OCI-M1 (cell line): ENCODE results near the gene DMXL1.

ENCODE experiments used
- DNase-seq: peaks from one replicate; lab custom pipeline; 2025; lab: John Stamatoyannopoulos, UW

DMXL1 gene

GRCh38 chr5:119270960-119271757 is 200.3 kb downstream of the DMXL1 start:
- no peak for DNase-seq

- DNase-seq, result no peak
These were observed 201.2 kb downstream of the DMXL1 start for GRCh38 chr5:119271758-119272730.

- peak; percentile 29 for DNase-seq
These were observed 202.5 kb downstream of the DMXL1 start for GRCh38 chr5:119273391-119273839.

- no peak for DNase-seq
These were observed 203.3 kb downstream of the DMXL1 start for GRCh38 chr5:119274030-119274766.

GRCh38 chr5:119274767-119275130 is 203.9 kb downstream of the DMXL1 start:
- DNase-seq, result no peak

GRCh38 chr5:119275146-119275545 is 204.3 kb downstream of the DMXL1 start:
- DNase-seq, result no peak

GRCh38 chr5:119275601-119276173 is 204.8 kb downstream of the DMXL1 start:
- DNase-seq, result peak; percentile 0

- no peak for DNase-seq
These were observed 206.1 kb downstream of the DMXL1 start for GRCh38 chr5:119276978-119277377.

- DNase-seq, result no peak
These were observed 208.2 kb downstream of the DMXL1 start for GRCh38 chr5:119279093-119279492.

- no peak for DNase-seq
These were observed 209.5 kb downstream of the DMXL1 start for GRCh38 chr5:119280380-119280779.

- DNase-seq, result no peak
These were observed 211.7 kb downstream of the DMXL1 start for GRCh38 chr5:119282628-119283027.

- DNase-seq, result no peak
These were observed 213.1 kb downstream of the DMXL1 start for GRCh38 chr5:119284031-119284430.

- peak; percentile 14 for DNase-seq
These were observed 214.4 kb downstream of the DMXL1 start for GRCh38 chr5:119285070-119285916.

- DNase-seq, result no peak
These were observed 215.9 kb downstream of the DMXL1 start for GRCh38 chr5:119286511-119287488.

- DNase-seq, result peak; percentile 34
These were observed 216.7 kb downstream of the DMXL1 start for GRCh38 chr5:119287547-119288111.

GRCh38 chr5:119288379-119289033 is 217.6 kb downstream of the DMXL1 start:
- DNase-seq, result no peak

- DNase-seq, result no peak
These were observed 218.7 kb downstream of the DMXL1 start for GRCh38 chr5:119289438-119290044.

- peak; percentile 17 for DNase-seq
These were observed 219.3 kb downstream of the DMXL1 start for GRCh38 chr5:119290161-119290569.
